HCEC 1CT (cell line): ENCODE results near the gene ST6GALNAC6.
A peak's percentile ranks its signal among the peaks of the same experiment; 100 is the strongest.

Source experiments
- DNase-seq: peaks from one replicate; pipeline ENCODE4 v3.0.0-alpha.2; 2017

The ST6GALNAC6 gene

DNA sequence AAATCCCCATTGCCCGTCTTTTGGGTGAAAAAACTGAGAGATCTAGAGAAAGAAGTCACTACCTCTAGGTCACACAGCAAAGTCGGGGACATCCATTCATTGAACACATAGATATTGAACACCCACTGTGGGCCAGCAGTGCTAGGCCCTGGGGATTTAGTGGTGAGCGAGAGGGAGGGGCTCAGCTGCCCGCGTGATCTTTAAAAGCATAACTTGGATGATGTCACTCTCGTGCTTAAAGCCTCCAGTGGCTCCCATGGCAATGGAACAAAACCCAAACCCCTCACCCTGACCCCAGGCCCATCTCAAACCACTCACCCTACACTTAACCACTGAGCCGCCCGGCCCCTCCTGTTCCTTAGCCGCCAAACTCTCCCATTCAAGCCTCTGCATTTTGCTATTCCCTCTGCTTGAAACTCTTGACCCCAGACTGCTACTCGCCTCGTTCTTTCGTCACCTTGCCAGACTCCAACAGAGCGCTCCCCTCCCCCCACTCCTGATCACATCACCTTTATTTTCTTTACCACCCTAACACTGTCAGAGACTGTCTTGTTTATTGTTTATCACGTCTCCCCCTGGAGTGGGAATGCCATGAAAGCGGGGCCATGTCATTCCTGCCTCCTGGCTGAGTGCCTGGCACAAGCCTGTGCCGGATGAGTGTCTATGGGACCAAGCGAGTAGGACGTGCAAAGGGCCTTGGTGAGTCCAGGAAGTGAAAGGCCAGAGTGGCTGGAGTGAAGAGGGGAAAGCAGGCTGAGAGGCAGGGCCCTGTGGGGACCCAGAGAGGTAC, 31.9 kb upstream of the ST6GALNAC6 start:
- DNase-seq: peak; percentile 67

DNA sequence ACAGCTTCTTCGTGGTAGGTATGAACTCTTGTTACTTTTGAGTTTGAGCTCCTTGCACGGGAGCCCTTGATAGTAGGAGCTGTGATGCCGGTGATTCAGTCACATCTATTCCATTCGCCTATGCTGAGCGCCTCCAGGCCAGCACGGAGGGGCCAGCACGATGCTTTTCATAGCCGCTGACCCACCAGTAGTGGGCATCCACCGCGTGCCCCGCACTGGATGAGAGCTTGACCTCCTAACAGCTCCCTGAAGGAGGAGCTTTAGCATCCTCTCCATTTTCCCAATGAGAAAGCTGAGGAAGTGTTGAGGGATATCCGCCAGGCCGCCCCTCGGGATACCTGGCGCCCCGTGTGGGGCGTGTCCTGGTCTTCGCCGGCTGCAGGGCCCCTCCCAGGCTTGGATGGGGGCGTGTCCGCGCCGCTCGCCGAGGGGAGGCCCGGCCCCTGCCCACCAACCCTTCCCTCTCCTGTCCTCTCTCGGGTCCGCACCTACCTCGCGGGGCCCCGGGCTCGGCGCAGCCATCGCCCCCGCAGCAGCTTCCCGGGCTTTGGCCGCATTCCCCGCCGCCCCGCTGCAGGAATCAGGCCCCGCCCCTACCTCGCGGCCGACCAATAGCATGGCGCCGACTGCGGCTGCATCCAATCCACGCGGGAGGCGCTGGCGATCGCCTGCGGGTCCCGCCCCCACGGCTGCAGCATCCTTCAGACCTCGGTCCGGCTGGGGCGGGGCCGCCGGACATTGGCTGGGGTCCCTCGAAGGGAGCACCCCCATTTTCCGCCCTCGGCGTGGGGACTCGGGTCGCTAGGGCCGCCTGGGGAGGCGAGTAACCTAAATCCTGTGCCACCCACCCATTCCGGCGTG, 31.1 kb upstream of the ST6GALNAC6 start, which contains the start of gene PIP5KL1:
Gene PIP5KL1 (minus strand): TSS at position 547 of the 861 bp plus-strand sequence. CDS start 25 bp downstream, at position 522.
- DNase-seq: peak; percentile 83

DNA sequence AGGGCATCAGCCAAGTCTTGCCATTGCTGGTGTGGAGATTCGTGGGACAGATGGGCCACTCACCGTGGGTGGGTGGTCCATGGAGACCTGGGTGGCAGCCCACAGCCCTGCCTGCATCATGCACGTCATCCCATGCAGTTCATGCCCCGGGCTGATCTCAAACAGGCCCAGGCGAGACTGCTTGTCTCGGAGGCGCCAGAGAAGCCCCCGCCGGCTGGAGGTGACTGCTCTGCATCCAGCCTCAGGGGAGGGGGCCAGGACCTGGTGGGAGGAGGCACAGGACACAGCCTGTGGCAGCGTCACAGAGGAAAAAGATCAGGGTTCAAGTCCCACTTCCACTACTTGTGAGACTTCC, 30.2 kb upstream of the ST6GALNAC6 start:
- no peak for DNase-seq

DNA sequence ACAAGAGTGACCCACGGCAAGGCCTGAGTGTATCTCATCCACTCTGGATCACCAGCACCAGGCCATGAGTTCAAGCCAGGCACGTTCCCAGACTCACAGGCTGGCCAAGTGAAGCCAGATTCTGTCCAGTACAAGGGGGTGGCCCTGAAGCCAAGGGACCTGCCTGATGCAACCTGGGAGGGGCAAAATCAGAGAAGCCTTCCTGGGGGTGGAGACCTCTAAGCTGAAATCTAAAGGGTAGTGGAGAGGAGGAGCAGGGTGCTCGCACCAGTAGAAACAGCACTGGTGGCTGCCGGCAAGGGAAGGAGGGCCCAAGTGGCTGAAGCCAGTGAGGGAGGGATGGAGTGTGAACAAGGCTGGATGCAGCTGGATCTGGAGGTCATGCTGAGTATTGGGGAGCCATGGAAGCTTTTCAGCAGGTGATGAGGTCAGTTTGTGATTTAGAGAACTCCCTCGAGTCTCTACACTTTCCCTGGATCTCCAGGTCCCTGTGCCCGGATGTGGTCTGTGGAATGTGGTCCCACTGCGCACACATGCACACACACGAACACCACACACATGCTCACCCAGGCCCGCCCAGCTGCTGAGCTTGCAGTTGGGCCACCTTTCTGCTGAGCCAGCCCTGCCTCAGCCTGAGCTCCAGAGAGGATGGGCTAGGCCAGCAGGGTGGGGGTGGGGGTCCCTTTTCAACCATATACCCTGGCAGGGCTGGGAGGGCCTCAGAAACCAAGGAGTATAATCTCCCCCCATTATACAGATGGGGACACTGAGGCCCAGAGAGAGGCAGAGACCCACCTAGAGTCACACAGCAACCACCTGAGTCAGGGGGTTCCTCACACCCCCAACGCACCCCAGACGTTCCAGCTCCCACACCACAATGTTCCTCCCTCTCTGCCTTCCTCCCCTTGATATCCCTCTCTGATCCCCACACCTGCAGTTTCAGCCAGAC, 29.5 kb upstream of the ST6GALNAC6 start:
- DNase-seq: no peak

DNA sequence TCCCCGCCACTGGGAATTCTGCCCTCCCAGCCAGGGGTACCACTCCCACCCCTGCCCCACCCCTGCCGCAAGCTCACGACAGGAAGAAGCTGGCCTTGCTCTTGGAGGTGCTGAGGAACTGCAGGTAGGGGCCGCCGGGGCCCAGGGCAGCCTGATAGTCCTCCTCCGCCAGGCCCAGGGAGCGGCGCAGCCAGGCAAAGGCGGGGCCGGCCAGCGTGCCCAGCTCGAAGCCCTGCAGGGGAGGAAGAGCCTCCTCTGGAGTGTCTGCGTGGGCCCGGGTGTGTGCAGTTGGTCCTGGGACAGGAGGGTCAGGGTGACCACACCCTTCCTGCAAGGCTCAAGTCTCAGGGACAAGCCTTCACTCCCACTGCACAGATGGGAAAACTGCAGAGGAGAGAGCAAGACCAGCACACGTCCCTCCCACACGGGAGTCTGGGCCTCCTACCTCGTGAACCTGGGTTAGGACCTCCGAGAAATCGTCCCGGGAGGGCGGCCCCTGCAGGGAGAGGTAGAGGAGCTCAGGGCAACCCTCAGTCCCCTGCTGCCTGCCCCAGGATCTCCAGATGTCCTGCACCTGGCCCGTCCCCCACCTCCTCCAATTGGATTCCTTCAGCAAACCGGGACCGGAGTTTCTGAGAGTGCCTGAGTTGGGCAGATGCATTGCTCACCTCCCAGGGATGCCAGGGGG, 28.7 kb upstream of the ST6GALNAC6 start:
- DNase-seq: no peak

DNA sequence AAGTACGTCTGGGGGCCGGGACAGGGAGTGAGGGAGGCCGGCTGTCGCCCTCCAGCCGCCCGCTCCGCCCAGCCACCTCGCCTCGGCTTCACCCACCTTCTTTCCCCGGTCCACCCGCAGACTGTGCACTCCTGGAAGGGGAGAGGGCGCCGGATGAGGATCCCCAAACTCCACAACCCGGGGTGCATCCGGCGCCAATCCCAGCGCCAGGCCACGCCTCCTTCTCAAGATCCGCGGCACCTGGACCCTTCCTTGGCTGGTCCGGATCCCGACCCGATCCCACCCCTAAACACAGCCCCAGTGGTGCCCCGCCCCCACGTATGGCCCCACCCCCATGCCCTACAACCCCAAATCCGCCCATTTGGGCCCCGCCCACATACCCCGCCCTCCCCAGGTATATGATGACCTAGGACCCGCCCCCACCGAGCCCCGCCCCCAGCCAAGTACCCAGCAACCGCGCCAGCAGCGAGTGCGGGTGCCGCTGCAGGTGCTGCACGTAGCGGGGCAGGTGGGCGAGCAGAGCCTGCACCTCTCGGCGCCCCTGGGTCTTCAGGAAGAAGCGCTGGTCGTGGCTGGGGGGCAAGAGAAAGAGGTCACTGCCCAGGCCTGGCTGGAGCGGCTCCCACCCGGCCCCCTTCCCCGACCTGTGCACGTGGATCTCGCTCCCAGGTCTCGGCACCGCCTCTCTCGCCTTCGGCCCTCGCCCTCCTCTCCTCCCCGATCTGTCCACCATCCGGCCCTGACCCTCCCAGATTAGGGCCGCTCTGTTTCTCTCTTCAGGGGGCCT, 28.0 kb upstream of the ST6GALNAC6 start:
- DNase-seq: no peak

DNA sequence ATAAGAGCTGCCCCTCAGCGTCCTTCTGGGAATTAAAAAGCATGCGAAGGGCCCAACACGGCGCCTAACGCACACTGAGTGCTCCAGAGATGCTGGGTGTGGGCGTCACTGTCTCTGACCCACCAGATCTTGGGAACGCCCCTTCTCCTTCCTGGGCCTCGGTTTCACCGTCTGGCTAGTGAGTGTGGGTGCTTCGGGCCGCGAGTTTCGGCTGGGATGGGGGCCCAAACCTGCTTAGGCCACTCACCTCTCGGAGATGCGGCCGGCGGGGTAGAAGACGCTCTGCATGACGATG, 27.4 kb upstream of the ST6GALNAC6 start:
- no peak for DNase-seq

DNA sequence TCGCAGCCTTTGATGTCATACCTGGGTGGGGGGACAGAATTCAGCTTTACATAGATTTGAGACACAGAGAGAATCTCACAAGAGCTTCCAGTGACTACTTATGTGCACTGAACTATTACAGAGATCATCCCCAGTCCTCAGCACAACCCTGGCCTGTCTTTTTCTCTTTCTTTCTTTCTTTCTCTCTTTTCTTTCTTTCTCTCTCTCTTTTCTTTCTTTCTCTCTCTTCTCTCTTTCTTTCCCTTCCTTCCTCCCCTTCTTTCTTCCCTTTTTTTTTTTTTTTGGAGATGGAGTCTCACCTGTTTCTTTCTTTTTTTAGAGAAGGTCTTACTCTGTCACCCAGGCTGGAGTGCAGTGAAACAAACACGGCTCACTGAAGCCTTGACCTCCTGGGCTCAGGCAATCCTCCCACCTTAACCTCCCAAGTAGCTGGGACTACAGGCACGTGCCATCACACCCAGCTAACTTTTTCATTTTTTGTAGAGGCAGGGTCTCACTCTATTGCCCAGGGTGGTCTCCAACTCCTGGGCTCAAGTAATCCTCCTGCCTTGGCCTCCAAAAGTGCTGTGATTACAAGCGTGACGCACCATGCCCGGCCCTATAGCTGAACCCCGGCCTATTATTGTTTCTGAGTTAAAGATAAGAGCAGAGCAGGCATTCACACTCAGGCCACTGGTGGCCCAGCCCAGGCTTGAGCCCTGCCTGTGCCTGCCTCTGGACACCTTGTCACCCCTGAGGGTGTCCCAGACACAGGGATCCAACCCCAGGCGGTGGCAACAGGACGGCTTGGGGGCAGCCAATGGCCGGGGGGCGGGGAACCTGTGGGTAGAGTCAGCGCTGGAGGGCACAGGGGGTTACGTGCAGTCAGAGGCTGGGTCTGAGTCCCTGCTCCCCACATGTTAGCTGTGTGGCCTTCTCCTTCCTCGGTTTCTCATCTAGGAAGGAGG, 26.8 kb upstream of the ST6GALNAC6 start:
- no peak for DNase-seq

DNA sequence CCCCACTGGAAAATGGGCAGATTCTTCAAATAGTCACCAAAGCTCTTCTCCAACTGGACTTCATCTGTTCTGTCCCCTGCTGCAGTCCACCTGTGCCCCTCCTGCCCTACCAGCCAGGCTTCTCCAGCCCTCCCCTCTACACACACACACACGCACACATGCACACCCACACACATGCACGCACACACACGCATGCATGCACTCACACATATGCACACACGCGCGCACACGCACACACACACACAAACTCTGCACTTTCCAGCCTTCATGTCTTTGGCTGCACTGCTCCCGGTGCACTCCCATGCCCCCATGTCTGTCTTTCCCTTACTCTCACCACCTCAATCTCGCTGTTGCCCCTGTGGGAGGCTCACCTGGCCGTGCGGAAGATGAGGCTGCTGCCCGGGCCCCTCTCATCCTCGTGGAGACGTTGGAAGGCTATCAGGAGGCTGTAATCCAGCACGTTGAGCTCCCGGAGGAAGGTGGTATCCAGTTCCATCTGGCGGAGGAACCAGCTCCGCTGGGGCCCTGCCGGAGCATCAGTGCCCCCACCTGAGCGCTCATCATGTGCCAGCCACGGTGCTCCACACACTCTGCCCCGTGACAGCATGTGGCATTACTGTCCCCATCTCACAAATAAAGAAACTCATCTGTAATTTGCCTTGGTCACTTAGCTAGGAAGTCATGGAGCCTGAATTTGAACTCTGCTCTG, 25.5 kb upstream of the ST6GALNAC6 start:
- DNase-seq: no peak

DNA sequence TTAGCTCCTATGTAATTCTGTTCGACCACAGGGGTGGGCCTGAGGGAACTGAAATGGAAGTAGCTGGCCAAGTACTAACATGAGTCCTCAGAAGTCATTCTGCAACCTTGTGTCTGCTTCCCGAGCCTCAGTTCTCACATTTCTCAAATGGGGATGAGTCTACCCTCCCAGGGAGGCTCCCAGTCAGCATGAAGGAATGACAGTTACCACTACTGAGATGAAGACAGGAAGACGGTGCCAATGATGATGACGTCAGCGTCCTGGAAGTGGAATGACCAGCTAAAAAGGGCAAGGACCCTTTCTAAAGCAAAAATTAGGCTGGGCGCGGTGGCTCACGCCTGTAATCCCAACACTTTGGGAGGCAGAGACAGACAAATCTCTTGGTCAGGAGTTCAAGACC, 24.4 kb upstream of the ST6GALNAC6 start:
- DNase-seq: peak; percentile 95

DNA sequence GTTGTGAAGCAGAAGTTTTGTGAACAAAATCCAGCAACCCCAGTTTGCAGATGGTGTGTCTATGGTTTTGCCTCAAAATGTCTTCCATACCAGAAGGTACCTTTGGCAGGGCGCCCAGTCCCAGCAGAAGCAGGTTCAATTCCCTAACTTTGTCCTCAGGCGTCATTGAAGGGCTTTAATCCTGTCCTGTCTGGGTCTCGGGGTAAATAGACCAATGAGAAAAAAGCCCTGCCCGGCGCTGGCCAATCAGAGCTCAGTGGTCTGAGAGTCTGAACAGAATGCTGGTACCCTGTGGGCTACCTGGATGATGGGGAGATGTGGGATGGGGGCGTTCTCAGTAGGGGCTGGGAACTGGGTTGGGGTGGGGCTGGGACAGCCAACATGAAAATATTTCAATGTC, 23.6 kb upstream of the ST6GALNAC6 start:
- no peak for DNase-seq

DNA sequence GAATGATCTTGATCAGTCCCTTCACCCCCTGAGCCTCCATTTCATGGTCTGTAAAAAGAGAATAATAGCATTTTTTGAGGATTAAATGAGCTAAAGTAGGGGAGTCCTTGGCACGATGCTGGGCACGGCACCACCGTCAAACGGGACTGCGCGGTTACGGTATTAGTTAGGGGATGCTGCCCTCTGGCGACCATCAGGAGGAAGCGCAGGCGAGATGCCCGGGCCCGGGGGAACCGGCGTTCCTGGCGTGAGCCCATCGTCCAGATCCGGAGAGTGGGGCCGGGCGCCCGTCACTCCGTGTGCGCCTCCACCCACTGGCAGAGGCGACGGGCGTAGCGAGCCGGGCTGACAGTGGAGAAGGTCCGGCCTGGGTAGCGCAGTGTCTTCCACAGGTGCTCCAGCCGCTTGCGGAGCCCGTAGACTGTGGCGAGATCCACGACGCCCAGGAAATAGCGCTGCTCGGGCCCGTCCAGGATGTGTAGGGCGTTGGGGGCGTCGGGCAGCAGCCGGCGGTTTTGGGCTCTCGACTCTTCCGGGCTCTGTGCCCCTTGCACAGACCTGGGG, 22.2 kb upstream of the ST6GALNAC6 start:
- DNase-seq: peak; percentile 54

DNA sequence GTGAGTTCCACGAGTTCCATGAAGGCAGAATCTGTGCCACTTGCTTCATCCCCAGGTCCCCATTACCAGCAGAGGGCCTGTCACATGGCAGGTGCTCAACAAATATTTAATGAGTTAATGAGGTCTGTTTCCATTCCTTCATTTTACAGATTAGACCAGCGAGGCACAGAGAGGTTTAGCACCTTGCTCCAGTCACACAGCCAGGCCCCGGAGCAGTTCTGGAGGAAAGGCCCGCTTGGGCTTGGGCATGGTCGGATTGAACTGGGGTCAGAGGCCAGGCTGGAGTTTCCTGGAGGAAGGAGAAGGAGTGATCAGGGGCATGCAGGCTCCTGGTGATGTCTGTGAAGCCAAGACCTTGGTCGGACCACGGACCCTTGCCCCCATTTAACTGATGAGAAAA, 21.4 kb upstream of the ST6GALNAC6 start:
- DNase-seq: no peak

DNA sequence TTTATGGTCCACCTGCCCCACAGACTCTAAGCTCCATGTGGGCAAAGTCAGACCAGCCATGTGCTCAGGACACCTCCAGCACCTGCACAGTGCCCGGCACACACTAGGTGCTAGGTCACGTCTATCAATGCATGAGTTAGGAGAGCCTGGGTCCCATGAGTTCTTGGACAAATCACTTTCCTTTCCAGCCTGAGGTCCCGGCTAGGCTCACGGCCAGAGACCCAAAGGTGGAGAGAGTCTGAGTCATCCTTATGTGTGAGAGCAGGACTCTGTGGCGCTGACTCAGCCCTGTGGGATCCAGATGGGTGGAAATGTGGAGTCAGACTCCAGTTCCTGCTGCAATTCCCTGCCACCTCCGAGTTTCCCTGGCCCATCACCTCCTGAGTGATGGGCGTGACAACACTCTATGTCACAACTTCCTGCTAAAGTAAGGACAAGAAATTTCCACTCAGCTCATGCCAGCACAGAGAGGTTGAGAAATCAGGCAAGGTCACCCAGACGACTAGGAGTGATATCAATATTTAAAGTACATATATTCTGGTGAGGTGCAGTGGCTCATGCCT, 19.9 kb upstream of the ST6GALNAC6 start:
- peak; percentile 99 for DNase-seq

DNA sequence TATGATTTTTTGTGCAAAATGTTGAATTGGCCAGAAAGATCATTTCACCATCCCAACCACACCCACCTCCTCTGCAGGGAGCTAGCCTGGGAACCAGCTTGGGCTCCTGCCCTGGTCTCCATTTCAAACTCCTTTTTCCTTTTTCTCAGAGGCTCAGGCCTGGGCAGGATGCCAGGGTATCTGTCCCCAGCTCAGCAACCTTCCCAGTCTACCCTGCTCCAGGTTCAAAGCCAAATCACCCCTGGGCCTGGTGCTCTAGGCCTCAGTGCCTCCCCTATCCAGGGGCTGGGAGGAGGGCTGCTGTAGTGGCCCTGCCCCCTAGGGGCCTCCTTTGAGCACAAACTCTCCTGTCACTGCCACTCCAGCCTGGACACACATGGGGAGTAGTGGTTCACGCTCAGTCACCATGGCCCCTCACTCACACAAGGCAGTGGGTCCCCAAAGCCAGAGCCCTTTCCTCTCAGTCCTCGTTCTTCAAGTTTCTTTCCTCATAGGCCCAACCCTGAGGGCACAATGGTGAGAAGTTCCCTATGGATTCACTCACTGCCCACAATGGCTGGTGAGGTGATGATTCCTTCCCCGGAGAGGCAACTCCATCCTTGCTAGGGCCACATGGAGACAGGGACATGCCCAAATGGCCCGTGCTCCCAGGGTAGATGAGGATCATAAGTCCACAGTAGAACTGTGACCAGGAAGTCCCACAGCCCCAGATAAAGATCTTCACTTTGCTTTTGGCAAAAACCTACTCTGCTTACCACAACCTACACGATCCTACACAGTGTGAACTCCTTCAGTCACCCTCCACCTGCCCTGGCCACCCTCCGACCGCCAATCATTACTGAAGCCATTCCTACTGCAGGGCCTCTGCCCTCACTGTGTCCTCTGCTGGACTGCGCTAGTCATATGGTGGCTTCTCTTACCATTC, 19.0 kb upstream of the ST6GALNAC6 start:
- peak; percentile 42 for DNase-seq

DNA sequence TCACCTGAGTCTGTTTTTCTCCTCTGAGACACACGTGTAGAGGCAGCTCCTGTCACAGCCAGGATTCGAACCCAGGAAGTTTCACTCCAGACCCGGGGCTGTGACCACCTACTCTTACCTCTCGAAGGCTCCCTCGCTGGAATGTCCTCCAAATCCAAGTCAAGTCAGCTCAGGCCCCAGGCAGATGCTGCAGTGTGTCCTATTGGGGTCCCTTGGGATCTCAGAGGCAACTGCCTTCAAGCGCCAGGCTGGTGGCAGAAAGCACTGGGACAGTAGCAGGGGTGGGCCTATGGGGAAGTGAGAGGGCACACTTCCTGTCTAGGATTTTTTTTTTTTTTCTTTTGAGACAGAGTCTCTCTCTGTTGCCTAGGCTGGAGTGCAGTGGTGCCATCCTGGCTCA, 18.2 kb upstream of the ST6GALNAC6 start:
- no peak for DNase-seq

DNA sequence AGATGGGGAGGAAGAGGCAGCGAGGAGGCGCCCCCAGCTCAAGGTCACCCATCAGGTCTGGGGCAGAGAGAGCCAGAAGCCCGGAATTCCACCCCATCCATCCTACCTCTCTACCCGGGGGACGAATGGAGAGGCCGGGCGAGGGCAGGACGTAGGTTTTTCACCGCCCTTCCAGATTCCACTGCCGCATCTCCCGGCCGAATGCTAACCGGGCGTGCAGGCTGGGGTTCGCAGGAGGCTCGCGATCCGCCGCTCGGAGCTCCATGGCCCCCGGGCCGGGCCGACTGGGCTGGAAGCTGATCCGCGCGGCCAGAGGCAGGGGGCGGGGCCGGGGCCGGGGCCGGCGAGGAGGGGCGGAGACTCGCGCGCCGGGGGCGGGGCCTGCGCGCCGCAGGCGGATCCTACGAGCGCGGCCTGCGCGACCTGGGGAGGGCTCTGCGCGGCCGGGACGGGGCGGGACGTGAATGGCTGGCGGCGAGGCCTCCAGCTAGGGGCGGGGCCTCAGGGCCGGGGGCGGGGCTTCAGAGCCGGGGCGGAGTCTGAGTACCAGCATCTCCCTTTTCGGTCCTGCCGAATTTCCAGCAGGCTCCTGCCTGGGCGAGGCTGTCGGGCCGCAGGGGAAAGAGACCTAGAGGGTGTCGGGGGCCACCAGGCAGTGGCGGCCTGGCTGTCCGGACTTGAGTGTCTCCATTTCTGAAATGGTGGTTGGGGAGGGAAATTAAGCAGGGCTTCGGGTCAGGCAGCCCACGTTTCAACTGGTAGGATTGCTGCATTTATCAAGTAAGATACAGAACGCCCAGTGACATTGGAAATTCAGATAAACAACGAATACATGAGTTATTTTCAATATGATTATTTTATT, 17.5 kb upstream of the ST6GALNAC6 start, which contains the start of gene ST6GALNAC4:
Gene ST6GALNAC4 (minus strand): TSS at position 322 of the 862 bp plus-strand sequence. CDS start 622 bp downstream, outside the sequence.
- peak; percentile 90 for DNase-seq
